Measurements from ENCODE around the gene BNIP3.
"Not testable (repeated sequence)": the region's sequence is repeated elsewhere in the genome, so short reads cannot be mapped to it uniquely, and the experiment has no call there.

Gene BNIP3

DNA sequence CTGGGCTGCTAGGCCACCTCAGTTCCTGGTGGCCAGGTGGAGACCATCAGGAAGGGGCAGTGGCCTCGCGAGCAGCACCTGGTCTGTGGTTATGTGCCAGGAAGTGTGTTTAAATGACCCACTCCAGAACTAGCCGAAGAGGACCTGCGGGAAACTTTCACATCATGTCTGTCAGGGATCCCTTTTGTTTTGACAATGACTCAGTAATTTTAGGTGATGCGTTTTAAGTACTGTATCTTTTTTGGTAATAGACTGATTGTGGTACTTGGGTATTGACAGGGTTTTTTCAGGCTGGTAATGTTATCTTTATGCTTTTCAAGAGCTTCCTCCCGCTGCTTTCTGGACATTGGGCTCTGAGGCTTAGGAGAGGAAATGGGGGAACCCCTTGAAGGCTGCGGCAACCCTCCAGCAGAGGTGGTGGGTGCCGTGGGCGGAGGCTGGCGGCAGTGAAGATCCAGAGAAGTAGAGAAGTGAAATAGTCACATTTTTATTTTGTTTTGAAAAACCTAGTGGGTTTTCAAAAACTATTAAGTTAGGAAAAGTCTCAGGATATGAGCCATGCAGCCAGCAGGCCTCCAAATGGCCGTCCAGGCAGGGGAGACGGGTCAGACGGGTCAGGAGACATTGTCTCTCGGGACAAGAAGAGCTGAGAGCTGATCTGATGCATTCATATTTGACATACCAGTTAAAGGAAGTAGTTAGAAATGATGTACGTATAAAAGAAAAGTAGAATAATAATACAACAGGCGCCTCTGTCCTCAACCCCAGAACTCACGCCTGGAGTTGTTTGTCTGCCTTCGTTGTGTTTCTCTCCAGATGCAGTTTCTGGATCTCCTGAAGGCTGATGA is 53.3 kb downstream of the BNIP3 start:
- DNase-seq: no peak

GRCh38 chr10:131926743-131927595 is 54.8 kb downstream of the BNIP3 start:
- DNase-seq: no peak

DNA sequence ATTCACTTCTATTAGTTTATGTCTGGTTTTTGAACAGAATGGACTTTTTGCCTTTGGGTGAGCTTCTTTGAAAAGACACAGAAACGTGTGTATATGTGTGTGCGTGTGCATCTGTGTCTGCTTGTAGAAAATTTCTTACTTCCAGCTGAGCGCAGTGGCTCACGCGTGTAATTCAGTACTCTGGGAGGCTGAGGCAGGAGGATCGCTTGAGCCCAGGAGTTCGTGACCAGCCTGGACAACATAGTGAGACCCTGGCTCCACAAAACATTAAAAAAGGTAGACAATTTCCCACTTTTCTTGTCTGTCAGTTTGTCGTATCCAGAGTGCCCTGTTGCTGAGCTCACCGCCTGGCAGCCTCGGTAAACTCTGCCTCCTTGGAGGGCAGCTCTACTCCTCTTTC is 55.5 kb downstream of the BNIP3 start:
- no peak for DNase-seq

- DNase-seq: no peak
Measured at GRCh38 chr10:131925716-131926115, 56.0 kb downstream of the BNIP3 start.

DNA sequence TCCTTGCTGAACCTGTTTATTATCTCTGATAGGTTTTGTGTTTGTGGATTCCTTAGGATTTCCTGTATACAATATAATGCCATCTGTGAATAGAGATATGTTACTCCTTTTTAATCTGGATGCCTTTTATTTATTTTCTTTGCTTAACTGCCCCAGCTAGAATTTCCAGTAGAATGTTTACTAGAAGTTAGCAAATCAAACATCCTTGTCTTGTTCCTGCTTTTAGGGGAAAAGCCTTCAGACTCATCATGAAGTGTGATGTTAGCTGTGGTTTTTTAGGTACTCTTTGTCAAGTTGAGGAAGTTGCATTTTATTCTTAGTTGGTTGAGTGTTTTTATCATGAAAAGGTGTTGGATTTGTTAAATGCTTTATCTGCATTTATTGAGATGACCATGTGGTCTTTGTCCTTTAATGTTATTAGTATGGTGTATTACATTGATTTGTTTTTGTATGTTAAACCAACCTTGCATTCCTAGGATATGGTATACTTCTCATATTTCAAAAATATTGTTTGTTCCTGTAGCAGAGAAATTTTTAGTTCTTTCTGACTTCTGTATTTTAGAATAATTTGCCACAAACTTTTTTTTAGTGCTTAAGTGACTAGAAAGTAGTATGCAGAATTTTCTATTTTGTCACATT is 56.6 kb downstream of the BNIP3 start:
- no peak for DNase-seq

- no peak for DNase-seq
Measured at GRCh38 chr10:131923038-131923756, 58.5 kb downstream of the BNIP3 start.

- DNase-seq: no peak
Measured at GRCh38 chr10:131921184-131921583, 60.5 kb downstream of the BNIP3 start.

DNA sequence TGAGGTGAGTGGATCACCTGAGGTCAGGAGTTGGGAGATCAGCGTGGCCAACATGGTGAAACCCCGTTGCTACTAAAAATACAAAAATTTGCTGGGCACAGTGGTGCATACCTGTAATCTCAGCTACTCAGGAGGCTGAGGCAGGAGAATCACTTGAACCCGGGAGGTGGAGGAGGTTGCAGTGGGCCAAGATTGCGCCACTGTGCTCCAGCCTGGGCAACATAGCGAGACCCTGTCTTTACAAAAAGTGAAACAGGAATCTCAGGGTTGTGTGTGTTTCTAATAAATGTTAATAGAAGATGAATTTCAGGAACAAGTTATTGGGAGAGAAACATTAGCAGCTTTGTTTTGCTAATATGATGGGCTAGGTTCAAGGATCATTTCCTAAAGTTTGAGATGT is 61.0 kb downstream of the BNIP3 start:
- no peak for DNase-seq

DNA sequence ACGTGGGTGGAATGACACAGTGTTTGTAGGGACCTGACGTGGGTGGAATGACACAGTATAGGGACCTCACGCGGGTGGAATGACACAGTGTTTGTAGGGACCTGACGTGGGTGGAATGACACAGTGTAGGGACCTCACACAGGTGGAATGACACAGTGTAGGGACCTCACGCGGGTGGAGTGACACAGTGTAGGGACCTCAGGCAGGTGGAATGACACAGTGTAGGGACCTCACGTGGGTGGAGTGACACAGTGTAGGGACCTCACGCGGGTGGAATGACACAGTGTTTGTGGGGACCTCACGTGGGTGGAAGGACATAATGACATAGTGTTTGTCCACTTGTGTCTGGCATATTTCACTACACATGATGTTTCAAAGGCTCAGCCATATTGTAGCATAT is 61.6 kb downstream of the BNIP3 start:
- DNase-seq: no peak

DNA sequence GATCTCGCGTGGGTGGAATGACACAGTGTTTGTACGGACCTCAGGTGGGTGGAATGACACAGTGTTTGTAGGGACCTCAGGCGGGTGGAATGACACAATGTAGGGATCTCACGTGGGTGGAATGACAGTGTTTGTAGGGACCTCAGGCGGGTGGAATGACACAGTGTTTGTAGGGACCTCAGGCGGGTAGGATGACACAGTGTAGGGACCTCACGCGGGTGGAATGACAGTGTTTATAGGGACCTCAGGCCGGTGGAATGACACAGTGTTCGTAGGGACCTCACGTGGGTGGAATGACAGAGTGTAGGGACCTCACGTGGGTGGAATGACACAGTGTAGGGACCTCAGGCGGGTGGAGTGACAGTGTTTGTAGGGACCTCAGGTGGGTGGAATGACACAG is 62.3 kb downstream of the BNIP3 start:
- not testable (repeated sequence) for DNase-seq
